GM13977 (cell line): Measurements from ENCODE around the gene TUBA4A.
"Not testable (repeated sequence)": the region's sequence is repeated elsewhere in the genome, so short reads cannot be mapped to it uniquely, and the experiment has no call there.

Source experiments
- DNase-seq: peaks from one replicate; pipeline ENCODE4 v3.0.0; 2012; ENCODE audit warnings: low spot score
- CTCF ChIP-seq: IDR thresholded peaks from 2 replicates; pipeline ENCODE4 v1.5.1; 2012; ENCODE audit warnings: mild to moderate bottlenecking, control low read depth; ENCODE audit not compliant: insufficient read depth; ENCODE audit errors: extremely low read depth, missing control alignments
- in situ Hi-C: fragments of 300-500 bp; cut with MboI; formaldehyde crosslinking; loops from one replicate; pipeline ENCODE4 v1.12.0; 2022; ENCODE audit warnings: low sequenced_read_pairs, low pct_unique_long_range_greater_than_20kb, mixed read lengths, inconsistent platforms; ENCODE audit not compliant: unreplicated experiment

TUBA4A gene

GRCh38 chr2:219207884-219208740 is 45.6 kb downstream of the TUBA4A start:
- DNase-seq: no peak
- no peak for TF ChIP-seq CTCF
- in situ Hi-C loops: loop anchor here (5.0 kb wide), 1 partner anchor 36 kb away; the partner anchor contains the start of gene SLC23A3

DNA sequence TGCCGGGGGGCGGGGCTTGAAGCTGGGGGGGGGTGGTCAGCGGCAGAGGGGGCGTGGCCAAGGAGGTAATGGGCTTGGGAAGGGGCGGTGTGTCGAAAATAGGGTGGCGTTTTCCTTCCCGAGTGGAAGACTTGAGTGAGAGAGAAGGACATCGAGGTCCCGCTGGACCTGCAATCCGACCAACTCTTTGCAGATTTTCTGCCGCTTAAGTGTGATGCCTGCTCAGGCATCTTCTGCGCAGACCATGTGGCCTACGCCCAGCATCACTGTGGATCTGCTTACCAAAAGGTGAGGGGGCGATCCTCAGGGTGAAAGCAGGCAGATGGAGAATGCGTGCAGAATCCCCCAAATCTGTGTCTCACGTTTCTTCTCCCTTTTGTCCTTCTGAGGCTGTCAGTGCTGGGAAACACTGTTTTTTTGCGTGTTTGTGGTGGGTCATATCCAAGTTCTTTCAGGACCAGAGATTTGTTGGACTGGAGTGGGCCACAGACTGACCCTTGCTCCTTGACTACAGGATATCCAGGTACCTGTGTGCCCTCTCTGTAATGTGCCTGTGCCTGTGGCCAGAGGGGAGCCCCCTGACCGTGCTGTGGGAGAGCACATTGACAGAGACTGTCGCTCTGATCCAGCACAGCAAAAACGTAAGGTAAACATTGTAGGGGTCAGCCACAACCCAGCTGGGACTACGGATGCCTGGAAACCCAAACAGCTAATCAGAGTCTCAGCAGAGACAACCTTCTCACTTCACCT is 46.4 kb downstream of the TUBA4A start:
- no peak for DNase-seq
- in situ Hi-C loops: loop anchor here (5.0 kb wide), 1 partner anchor 35 kb away; the partner anchor contains the start of gene SLC23A3

DNA sequence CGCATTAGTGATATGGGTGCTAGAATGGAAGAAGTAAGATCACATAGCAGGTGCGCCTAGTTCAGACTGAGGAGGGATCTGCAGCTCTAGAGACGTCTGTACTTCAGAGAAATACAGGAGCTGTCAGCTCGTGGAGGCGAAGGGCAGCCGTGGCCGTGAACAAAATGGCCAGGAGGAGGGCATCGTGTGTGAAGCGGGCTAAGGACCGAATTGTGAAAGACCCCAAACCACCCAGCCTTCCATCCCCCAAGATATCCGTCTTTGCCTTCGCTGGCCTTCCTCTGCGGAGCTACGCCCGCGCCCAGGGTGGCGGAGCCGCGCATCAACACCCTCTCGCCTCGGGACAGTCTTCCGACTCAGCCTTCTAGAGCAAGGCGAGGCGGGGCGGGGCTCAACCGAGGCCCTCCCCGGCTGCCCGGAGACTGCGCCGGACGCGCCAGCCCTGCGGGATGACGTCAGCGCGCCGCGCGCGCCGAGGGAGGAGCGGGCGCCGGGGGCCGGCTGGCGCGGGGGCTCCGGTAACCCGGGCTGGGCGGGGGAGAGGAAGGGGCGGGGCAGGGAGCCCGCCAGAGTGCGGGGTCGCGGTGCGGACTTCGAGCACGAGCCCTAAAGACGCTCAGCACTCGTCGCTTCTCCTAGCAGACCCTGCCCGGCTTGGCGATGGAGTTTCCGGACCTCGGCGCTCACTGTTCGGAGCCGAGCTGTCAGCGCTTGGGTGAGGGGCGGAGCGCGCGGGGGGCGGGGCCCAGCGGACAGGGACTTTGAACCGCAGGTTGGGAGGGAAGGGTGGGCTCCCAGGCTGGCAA is 47.2 kb downstream of the TUBA4A start, which contains the start of gene ZFAND2B:
ZFAND2B (plus strand) TSS at position 455 of the 806 bp plus-strand sequence; CDS start at position 661, 206 bp downstream.
- TF ChIP-seq CTCF: no peak
- peak; percentile 99 for DNase-seq
- in situ Hi-C loops: loop anchor here (5.0 kb wide), 1 partner anchor 34 kb away; the partner anchor contains the start of gene SLC23A3

More for the DNA sequence above, 46.4 kb downstream of the TUBA4A start:
- no peak for TF ChIP-seq CTCF

DNA sequence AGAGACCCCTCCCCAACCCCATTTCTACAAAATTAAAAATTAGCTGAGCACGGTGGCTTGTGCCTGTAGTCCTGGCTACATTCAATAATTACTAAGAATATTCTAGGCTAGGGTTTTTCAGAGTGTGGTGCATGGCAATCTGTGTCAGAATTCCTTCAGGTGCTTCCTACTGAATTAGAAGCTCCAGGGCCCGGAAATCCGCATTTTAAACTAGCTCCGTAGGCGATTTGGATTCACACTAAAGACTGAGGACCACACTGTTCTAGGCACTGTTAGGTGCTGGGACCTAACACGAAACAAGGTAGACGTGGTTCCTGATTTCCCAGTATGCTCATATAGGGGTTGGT is 47.8 kb downstream of the TUBA4A start:
- in situ Hi-C loops: loop anchor here (5.0 kb wide), 1 partner anchor 34 kb away; the partner anchor contains the start of gene SLC23A3
- DNase-seq: no peak
- no peak for TF ChIP-seq CTCF

- in situ Hi-C loops: loop anchor here (5.0 kb wide), 1 partner anchor 33 kb away; the partner anchor contains the start of gene SLC23A3
- no peak for TF ChIP-seq CTCF
- DNase-seq: no peak
Measured at GRCh38 chr2:219205165-219205538, 48.6 kb downstream of the TUBA4A start.

DNA sequence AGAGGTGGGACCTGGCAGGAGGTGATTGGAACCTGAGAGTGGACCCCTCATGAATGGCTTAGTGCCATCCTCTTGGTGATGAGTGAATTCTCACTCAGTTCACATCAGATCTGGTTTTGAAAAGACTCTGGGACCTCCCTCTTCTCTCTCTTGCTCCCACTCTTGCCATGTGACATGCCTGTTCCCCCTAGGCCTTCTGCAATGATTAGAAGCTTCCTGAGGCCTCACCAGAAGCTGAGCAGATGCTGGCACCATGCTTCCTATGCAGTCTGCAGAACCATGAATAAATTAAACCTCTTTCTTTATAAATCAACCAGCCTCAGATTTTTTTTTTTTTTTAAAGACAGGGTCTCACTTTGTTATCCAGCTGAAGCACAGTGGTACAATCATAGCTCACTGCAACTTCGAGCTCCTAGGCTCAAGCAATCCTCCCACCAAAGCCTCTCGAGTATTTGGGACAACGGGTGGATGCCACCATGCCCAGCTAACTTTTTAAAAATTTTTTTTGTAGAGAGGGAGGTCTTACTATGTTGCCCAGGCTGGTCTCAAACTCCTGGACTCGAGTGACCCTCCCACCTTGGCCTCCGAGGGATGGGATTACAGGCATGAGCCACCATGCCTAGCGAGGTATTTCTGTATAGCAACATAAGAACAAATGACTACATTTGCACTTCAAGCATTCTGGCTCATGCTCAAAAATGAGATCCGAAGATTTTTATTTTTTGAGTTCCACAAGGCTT is 49.1 kb downstream of the TUBA4A start:
- no peak for TF ChIP-seq CTCF
- DNase-seq: no peak
- in situ Hi-C loops: loop anchor here (5.0 kb wide), 1 partner anchor 32 kb away; the partner anchor contains the start of gene SLC23A3

GRCh38 chr2:219201331-219201730 is 52.4 kb downstream of the TUBA4A start:
- in situ Hi-C loops, DNase-seq: not testable (repeated sequence)

- DNase-seq, in situ Hi-C loops: not testable (repeated sequence)
Measured at GRCh38 chr2:219200502-219201326, 53.0 kb downstream of the TUBA4A start.
